H1 (cell line): ENCODE results near the gene TMEM221. TPM values are rescaled to one million over a fixed set of nuclear protein-coding genes. Genes with fewer than 3 reads are reported as not detected.
A peak's percentile ranks its signal among the peaks of the same experiment; 100 is the strongest.

Source experiments
- E2F6 ChIP-seq: IDR thresholded peaks from 2 replicates; pipeline ENCODE4 v1.6.1; 2012; ENCODE audit warnings: inconsistent platforms
- MAFK ChIP-seq: IDR thresholded peaks from 2 replicates; pipeline ENCODE4 v1.6.1; 2012; ENCODE audit warnings: low read depth, mild to moderate bottlenecking, improper control_type of control experiment, low read length
- polyA plus RNA-seq, 7 experiments: library from polyadenylated mRNA; depleted of rRNA in 3 of 7; stranded (reverse) in 5 of 7; unstranded in 2 of 7; fragments of >200 nt in 5 of 7; fragments of 200-250 nt in 2 of 7; gene quantifications; 1 replicate in 5 of 7; 2 replicates in 1 of 7; 4 replicates in 1 of 7; pipeline versions ENCODE4 v1.2.1 to v1.2.3, GENCODE V29; 2011 to 2013; ENCODE audit warnings: missing spikeins in 2 of 7, mixed read lengths in 2 of 7
- total RNA-seq: library from RNA; stranded (reverse); fragmentation: NEBNext Ultra II Directional; extraction: Animal tissue kit (Norgen Biotek cat#: 25700); gene quantifications from 2 replicates; pipeline ENCODE4 v1.2.1, GENCODE V29; 2021

TMEM221 gene
- total and polyA plus RNA-seq, 2 of the 8 experiments (the other 6 are each of a cell fraction or from before 2014, with no cell fraction given) = 1.4 to 2.0 TPM

- TF ChIP-seq E2F6 (0 out of 2 replicates have a peak, but pooled peaks have one; percentile 15), MAFK (no peak)
Observed at GRCh38 chr19:17405250-17406045, 43.0 kb downstream of the TMEM221 start, which contains the start of gene BST2 (continued).
